HUES64 (cell line): ENCODE measurements around the gene PDGFRB.
"Not testable (repeated sequence)": the region's sequence is repeated elsewhere in the genome, so short reads cannot be mapped to it uniquely, and the experiment has no call there.

Experiments
- H3K27ac ChIP-seq: 2 replicates; pipeline ENCODE4 v1.7.0; 2013; ENCODE audit warnings: low read depth, low read length, inconsistent platforms
- H3K27me3 ChIP-seq: 2 replicates; pipeline ENCODE4 v1.6.1; 2013; ENCODE audit warnings: mild to moderate bottlenecking, low read length; ENCODE audit not compliant: insufficient read depth
- H3K36me3 ChIP-seq: 2 replicates; pipeline ENCODE4 v1.6.1; 2013; ENCODE audit warnings: mild to moderate bottlenecking, low read length; ENCODE audit not compliant: insufficient read depth
- H3K4me1 ChIP-seq: 2 replicates; pipeline ENCODE4 v1.6.1; 2013; ENCODE audit warnings: mild to moderate bottlenecking, low read length, moderate library complexity; ENCODE audit not compliant: insufficient read depth
- H3K4me3 ChIP-seq: 2 replicates; pipeline ENCODE4 v1.5.1; 2013; ENCODE audit warnings: mild to moderate bottlenecking, low read length, moderate library complexity
- H3K9ac ChIP-seq: 2 replicates; pipeline ENCODE4 v1.6.1; 2013; ENCODE audit warnings: mild to moderate bottlenecking, low read depth, low read length
- H3K9me3 ChIP-seq: 2 replicates; pipeline ENCODE4 v1.6.1; 2013; ENCODE audit warnings: low read depth, low read length; ENCODE audit not compliant: insufficient read depth
- WGBS: fragments of 150-250, 120-280 bp; methylation state at CpG from one replicate; pipeline ENCODE4 v1.1.7; 2013; ENCODE audit warnings: missing lambda C conversion rate; 5-methylcytosine and 5-hydroxymethylcytosine counted together

PDGFRB gene

GRCh38 chr5:150092159-150092787 is 63.4 kb downstream of the PDGFRB start:
- WGBS = 81% methylated on average over 3 of the region's 3 CpGs
- H3K9ac ChIP-seq = no peak overlapping the region
- no peaks in the 10 kb centered on the region for H3K9me3 ChIP-seq
- no peak overlapping the region for H3K4me3 ChIP-seq
- no peaks in the 10 kb centered on the region for H3K4me1 ChIP-seq
- no peaks in the 10 kb centered on the region for H3K36me3 ChIP-seq
- H3K27ac ChIP-seq = no peak overlapping the region
- H3K27me3 ChIP-seq = no peaks in the 10 kb centered on the region; the same call in 1 of the 2 replicates

GRCh38 chr5:150085950-150086715 is 69.5 kb downstream of the PDGFRB start, which contains the start of gene CSF1R:
Gene CSF1R, minus strand, starts transcription at chr5:150086554. Its CDS starts 127 bp downstream, at chr5:150086427.
- 93% methylated on average over 9 of the region's 9 CpGs for WGBS
- no peak within 1 kb of the TSS for H3K9ac ChIP-seq
- H3K9me3 ChIP-seq = no peaks in the 10 kb centered on the region
- no peak within 1 kb of the TSS for H3K4me3 ChIP-seq
- no peaks in the 10 kb centered on the region for H3K27me3 ChIP-seq
- no peaks in the 10 kb centered on the region for H3K36me3 ChIP-seq
- H3K4me1 ChIP-seq = peaks cover 18% of the 10 kb centered on the region
- H3K27ac ChIP-seq = no peak within 1 kb of the TSS

- no peaks in the 10 kb centered on the region for H3K36me3 ChIP-seq
- H3K4me1 ChIP-seq = peaks cover 18% of the 10 kb centered on the region
- no peak overlapping the region for H3K9ac ChIP-seq
- no peaks in the 10 kb centered on the region for H3K9me3 ChIP-seq
- H3K27ac ChIP-seq = no peak overlapping the region
- no peak overlapping the region for H3K4me3 ChIP-seq
- whole genome bisulfite sequencing = 88% methylated on average over 7 of the region's 7 CpGs
- H3K27me3 ChIP-seq = no peaks in the 10 kb centered on the region
Measured at GRCh38 chr5:150085191-150085912, 70.3 kb downstream of the PDGFRB start.

- H3K4me1 ChIP-seq = peaks cover 18% of the 10 kb centered on the region
- not testable (repeated sequence) for H3K27me3 ChIP-seq, H3K9ac ChIP-seq, H3K36me3 ChIP-seq, H3K27ac ChIP-seq, H3K9me3 ChIP-seq, H3K4me3 ChIP-seq
- WGBS = 93% methylated on average over 6 of the region's 6 CpGs
Measured at GRCh38 chr5:150084754-150085153, 70.9 kb downstream of the PDGFRB start.

- Histone ChIP-seq H3K27me3 (no peaks in the 10 kb centered on the region), H3K4me3 (no peak overlapping the region), H3K9me3 (no peaks in the 10 kb centered on the region), H3K4me1 (peaks cover 18% of the 10 kb centered on the region), H3K9ac (no peak overlapping the region), H3K36me3 (no peaks in the 10 kb centered on the region), H3K27ac (no peak overlapping the region)
- WGBS = 88% methylated on average over 6 of the region's 6 CpGs
Measured at GRCh38 chr5:150082889-150083288, 72.8 kb downstream of the PDGFRB start.

GRCh38 chr5:150082374-150082773 is 73.3 kb downstream of the PDGFRB start:
- WGBS = 43% methylated on average over 3 of the region's 3 CpGs
- no peaks in the 10 kb centered on the region for H3K27me3 ChIP-seq
- H3K27ac ChIP-seq = no peak overlapping the region
- no peaks in the 10 kb centered on the region for H3K9me3 ChIP-seq
- no peak overlapping the region for H3K9ac ChIP-seq
- no peak overlapping the region for H3K4me3 ChIP-seq
- H3K36me3 ChIP-seq = no peaks in the 10 kb centered on the region
- H3K4me1 ChIP-seq = peaks cover 18% of the 10 kb centered on the region

GRCh38 chr5:150081541-150082283 is 73.9 kb downstream of the PDGFRB start:
- Histone ChIP-seq H3K9me3 (no peaks in the 10 kb centered on the region), H3K36me3 (no peaks in the 10 kb centered on the region), H3K27me3 (no peaks in the 10 kb centered on the region), H3K4me1 (peaks cover 18% of the 10 kb centered on the region), H3K4me3 (no peak overlapping the region), H3K27ac (no peak overlapping the region), H3K9ac (no peak overlapping the region)
- 34% methylated on average over 13 of the region's 15 CpGs for WGBS

GRCh38 chr5:150080696-150081435 is 74.8 kb downstream of the PDGFRB start:
- H3K36me3 ChIP-seq = no peaks in the 10 kb centered on the region
- no peak overlapping the region for H3K4me3 ChIP-seq
- H3K4me1 ChIP-seq = peaks cover 18% of the 10 kb centered on the region
- no peak overlapping the region for H3K9ac ChIP-seq
- H3K9me3 ChIP-seq = no peaks in the 10 kb centered on the region
- WGBS = 86% methylated on average over 15 of the region's 15 CpGs
- no peaks in the 10 kb centered on the region for H3K27me3 ChIP-seq
- H3K27ac ChIP-seq = no peak overlapping the region

GRCh38 chr5:150079909-150080461 is 75.7 kb downstream of the PDGFRB start:
- no peak overlapping the region for H3K4me3 ChIP-seq
- no peaks in the 10 kb centered on the region for H3K9me3 ChIP-seq
- H3K9ac ChIP-seq = no peak overlapping the region
- H3K27ac ChIP-seq = no peak overlapping the region
- no peaks in the 10 kb centered on the region for H3K36me3 ChIP-seq
- 95% methylated on average over 19 of the region's 19 CpGs for WGBS
- no peaks in the 10 kb centered on the region for H3K27me3 ChIP-seq
- peaks cover 18% of the 10 kb centered on the region for H3K4me1 ChIP-seq
